ENCODE data around the gene SLC39A1.

SLC39A1 gene

DNA sequence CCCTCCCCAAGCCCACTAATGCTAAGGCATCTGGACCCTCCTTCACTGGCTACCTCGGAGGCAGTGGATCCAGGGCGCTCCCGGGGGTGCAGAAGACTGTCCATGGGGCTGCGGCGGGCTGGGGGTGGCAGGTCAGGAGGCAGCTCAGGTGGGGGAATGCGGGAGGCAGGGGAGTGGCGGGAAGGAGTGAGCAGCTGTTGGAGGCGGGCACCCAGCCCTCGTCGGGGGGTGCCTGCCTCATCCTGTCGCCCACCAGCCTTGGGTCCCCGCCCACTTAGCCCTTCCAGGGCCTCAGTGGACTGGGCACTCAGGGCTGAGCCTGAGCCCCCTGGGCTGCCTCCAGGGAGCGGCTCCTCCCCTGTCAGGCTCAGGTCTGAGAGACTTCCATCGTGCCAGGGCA is 29.9 kb downstream of the SLC39A1 start:
- no peak for DNase-seq (ENCODE audit: extremely low read depth, low read depth)
- TF ChIP-seq, protein P1, sequence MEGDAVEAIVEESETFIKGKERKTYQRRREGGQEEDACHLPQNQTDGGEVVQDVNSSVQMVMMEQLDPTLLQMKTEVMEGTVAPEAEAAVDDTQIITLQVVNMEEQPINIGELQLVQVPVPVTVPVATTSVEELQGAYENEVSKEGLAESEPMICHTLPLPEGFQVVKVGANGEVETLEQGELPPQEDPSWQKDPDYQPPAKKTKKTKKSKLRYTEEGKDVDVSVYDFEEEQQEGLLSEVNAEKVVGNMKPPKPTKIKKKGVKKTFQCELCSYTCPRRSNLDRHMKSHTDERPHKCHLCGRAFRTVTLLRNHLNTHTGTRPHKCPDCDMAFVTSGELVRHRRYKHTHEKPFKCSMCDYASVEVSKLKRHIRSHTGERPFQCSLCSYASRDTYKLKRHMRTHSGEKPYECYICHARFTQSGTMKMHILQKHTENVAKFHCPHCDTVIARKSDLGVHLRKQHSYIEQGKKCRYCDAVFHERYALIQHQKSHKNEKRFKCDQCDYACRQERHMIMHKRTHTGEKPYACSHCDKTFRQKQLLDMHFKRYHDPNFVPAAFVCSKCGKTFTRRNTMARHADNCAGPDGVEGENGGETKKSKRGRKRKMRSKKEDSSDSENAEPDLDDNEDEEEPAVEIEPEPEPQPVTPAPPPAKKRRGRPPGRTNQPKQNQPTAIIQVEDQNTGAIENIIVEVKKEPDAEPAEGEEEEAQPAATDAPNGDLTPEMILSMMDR (IDR thresholded peaks at IDR 0.05; ENCODE audit: low read depth, low read length) = no peak

DNA sequence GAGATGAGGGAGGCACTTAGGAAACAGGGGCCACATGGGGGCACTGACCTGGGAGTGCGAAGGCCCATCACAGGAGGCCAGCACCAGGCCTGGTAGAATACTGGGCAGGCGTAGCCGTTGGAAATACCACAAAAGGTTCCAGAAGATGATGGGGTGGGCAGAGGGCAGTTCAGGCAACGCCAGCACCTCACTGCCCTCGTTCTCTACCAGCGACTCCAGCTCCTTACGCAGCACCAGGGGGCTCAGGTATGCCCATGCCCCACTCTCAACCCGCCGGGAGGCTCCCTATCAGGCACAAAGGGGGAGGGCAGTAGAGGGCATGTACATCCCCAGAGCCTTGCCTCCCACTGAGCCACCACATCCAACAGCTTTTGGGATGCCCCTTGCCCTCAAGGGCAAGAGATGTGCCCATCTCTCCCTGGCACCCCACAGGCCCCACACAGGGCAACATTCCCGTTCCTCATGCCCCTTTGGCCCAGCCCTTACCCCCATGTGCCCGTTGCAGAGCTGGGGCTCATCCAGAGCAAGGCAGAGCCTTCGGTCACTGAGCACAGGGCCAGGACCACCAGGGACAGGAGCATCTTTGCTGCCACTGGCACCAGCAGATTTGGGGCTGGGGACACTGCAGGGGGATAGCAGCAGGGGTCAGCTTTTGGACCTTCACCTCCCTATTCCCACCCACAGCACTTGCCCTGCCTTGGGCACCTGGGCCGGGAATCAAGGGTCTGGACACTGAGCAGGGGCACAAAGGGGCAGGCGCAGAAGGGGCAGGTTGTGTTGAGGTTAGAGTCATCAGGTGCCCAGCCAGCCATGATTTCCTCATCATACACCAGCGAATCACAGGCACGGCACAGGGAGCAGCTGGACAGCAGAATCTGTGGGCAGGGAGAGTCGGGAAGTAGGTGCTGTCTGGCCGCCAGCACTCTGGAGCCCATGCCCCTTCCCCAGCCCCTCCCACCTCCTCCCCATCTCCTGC is 30.9 kb downstream of the SLC39A1 start:
- TF ChIP-seq, protein P1 (IDR thresholded peaks at IDR 0.05; ENCODE audit: low read depth, low read length) = no peak
- no peak for DNase-seq (ENCODE audit: extremely low read depth, low read depth)

DNA sequence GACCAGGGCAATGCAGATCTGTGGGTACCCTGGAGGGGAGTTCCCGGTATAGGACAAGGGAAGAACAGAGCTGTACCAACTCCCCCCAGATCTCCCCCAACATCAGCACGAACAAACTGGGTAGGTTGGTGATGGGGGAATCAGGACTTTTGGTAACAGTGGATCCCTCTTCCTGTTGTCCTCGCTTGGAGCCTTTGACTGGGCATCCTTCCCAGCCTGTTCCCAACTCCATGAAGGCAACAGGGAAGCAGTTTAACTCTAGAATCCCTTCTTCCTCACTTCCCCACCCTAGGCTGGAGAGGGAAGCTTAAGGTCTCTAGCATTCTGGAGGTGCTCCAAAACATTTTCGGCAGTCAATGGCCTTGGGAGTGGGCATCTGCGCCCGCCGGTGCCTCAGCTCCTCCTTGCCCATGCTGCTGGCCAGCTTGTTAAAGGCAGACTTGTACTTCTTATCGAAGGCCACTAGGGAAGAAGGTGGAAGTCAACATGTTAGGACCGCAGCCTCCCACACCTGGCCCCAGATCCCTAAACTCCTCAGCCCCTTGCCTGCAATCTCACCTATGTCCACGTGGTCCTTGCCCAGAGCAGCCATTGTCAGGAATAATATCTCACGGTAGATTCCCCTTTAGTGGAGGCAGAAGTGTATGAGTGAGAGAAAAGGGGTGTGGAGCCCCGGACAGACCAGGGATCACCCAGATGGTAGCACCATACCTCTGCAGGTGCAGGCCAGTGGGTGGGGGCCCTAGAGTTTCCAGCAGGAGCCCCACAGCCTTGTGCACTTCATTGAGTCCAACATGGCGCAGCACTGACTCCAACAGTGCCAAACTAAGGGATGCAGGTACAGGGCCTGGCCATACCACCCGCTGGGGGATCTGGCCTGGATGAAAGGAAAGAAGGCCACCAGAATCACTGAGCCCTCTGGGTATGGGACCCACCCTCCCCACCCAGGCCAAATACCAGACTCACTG is 33.1 kb downstream of the SLC39A1 start:
- TF ChIP-seq, protein P1 (IDR thresholded peaks at IDR 0.05; ENCODE audit: low read depth, low read length) = no peak
- DNase-seq (ENCODE audit: extremely low read depth, low read depth) = no peak

DNA sequence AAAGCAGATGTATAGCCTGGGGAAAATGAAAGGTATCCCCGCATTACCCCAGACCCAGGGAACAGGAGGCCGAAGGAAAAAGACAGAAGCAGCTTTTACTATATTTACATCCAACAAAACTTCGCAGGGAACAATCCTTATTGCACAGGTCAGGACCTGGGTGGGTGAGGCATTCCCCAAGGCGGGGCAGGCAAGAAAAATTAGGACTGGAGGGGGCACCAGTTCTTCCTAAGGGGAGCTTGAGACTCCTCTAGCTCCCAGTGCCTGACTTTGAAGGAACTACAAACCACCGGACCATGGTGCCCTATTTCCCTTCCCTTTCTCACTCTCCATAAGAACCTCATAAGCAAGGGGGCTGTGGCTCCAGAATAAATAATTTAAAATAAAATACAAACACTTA is 33.9 kb downstream of the SLC39A1 start:
- TF ChIP-seq, protein P1 (IDR thresholded peaks at IDR 0.05; ENCODE audit: low read depth, low read length) = no peak
- no peak for DNase-seq (ENCODE audit: extremely low read depth, low read depth)

DNA sequence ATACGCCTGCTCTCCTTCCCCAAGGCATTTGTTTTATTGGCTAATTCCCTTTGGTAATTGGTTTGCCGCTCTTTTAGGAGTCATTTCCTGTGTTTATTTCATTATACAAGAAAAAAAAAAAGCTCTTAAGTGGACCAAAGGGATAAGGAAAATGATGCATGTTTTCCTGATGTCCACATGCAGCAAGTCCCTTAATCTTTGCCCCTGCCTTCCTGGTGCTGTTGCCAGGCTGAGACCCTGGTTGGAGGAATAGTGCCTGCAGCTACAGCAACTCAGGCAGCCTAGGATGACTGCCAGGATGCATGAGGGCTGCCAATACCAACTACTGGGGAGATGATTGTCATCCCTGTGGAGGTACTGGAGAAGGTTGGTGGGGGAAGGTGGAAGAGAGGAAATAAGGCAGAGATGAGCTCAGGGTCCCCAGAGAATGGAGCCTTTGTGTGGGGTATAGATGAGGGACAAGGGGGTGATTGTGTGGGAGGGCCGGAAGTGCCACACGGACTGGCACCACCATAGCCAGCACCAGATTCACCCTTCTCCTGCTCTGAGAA is 34.5 kb downstream of the SLC39A1 start:
- TF ChIP-seq, protein P1 (IDR thresholded peaks at IDR 0.05; ENCODE audit: low read depth, low read length) = no peak
- no peak for DNase-seq (ENCODE audit: extremely low read depth, low read depth)

DNA sequence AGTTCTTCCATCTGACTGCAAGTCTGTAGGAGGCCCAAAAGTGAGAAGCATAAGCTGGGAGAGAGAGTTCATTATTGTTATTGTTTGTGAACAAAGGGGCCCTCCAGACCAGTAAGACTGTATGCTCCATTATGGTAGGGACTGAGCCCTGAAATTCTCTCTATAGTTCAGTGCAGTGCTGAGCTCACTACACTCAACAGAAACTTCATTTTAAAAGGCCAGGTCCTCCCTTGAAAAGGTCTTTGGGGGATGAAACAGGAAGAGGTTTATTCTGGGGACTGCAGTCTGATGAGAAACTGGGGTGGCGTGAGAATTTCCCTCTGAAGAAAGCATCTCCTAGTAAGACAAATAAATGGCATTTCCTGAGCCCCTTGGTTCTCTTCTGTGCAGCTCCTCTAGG is 35.1 kb downstream of the SLC39A1 start:
- DNase-seq (ENCODE audit: extremely low read depth, low read depth) = no peak
- TF ChIP-seq, protein P1 (IDR thresholded peaks at IDR 0.05; ENCODE audit: low read depth, low read length) = no peak
